ENCODE results near the gene TMEM178A. TPM values are rescaled to one million over a fixed set of nuclear protein-coding genes. Genes with fewer than 3 reads are reported as not detected.

TMEM178A gene
- total and polyA plus RNA-seq, 2 of the 4 experiments (the other 2 are of a cell fraction), result 0.18 to 1.8 TPM

GRCh38 chr2:39696101-39696553, 30.4 kb downstream of the TMEM178A start:
- Histone ChIP-seq H3K18ac (ENCODE audit: low read depth, low read length) (peak overlapping the region; percentile 73), H2AFZ (replicated peaks; ENCODE audit: low read length, poor library complexity) (peak overlapping the region; percentile 48), H4K91ac (ENCODE audit: insufficient read depth, low read depth, low read length) (peak overlapping the region; percentile 65), H3K23ac (ENCODE audit: low read depth, low read length) (0 out of 2 replicates have a peak overlapping the region, but pooled peaks have one; percentile 26), H4K8ac (ENCODE audit: low read depth in 2 of 2, low read length in 2 of 2) (peak overlapping the region; percentile 4 to 68), H3K36me3 (ENCODE audit: control insufficient read depth, insufficient read depth, low read length) (no peaks in the 10 kb centered on the region), H3K79me1 (ENCODE audit: low read depth in 1 of 2, low read length in 2 of 2) (no peaks in the 10 kb centered on the region), H4K20me1 (ENCODE audit: insufficient read depth, low read length) (no peaks in the 10 kb centered on the region), H2BK120ac (ENCODE audit: low read depth, low read length) (peak overlapping the region; percentile 64), H2AK9ac (replicated peaks; ENCODE audit: low read depth, low read length, poor library complexity) (no peak overlapping the region), H4K5ac (ENCODE audit: low read depth, low read length) (peak overlapping the region; percentile 48), H3K56ac (ENCODE audit: extremely low read depth, insufficient read depth, low read length) (no peak overlapping the region), H3K9me1 (ENCODE audit: insufficient read depth, low read length) (peaks cover 9% of the 10 kb centered on the region), H3K27ac (ENCODE audit: insufficient read depth, low read length) (peak overlapping the region; percentile 53; the same call in 1 of the 2 replicates), H3K4me3 (ENCODE audit: insufficient read depth, low read depth, low read length) (no peak overlapping the region), H3K9ac (ENCODE audit: low read depth, low read length) (no peak overlapping the region), H2BK15ac (ENCODE audit: low read depth, low read length) (peak overlapping the region; percentile 84; the same call in 2 of the 3 replicates), H3K4me2 (ENCODE audit: low read depth, low read length) (0 out of 2 replicates have a peak overlapping the region, but pooled peaks have one; percentile 1), H2BK5ac (ENCODE audit: low read depth, low read length, poor library complexity, severe bottlenecking) (peak overlapping the region; percentile 68), H3K14ac (replicated peaks; ENCODE audit: low read depth, low read length) (peak overlapping the region; percentile 30), H2BK20ac (ENCODE audit: low read depth, low read length) (peak overlapping the region; percentile 44), H3K9me3 (ENCODE audit: control insufficient read depth, insufficient read depth, low read length) (peaks cover 3% of the 10 kb centered on the region), H2AK5ac (ENCODE audit: low read depth, low read length) (peak overlapping the region; percentile 50), H3K27me3 (ENCODE audit: control insufficient read depth, insufficient read depth, low read length) (no peaks in the 10 kb centered on the region), H3K4ac (ENCODE audit: low read depth, low read length) (peak overlapping the region; percentile 54), H3K4me1 (ENCODE audit: control insufficient read depth, insufficient read depth, low read length) (peaks cover 10% of the 10 kb centered on the region)
- ATAC-seq (ENCODE audit: low read depth), result peak; percentile 81
- ChIA-PET POLR2A (ENCODE audit: unreplicated experiment) (no interaction called here), CTCF (interaction anchor here (0.9 to 2.1 kb wide), 8 partner anchors 11 to 259 kb away, joined by 3 to 20 read pairs (median 3); partner anchors contain the start of gene MAP4K3)
- TF ChIP-seq, protein P1, sequence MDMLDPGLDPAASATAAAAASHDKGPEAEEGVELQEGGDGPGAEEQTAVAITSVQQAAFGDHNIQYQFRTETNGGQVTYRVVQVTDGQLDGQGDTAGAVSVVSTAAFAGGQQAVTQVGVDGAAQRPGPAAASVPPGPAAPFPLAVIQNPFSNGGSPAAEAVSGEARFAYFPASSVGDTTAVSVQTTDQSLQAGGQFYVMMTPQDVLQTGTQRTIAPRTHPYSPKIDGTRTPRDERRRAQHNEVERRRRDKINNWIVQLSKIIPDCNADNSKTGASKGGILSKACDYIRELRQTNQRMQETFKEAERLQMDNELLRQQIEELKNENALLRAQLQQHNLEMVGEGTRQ (IDR thresholded peaks at IDR 0.05; ENCODE audit: low read depth, low read length), result no peak
- TF ChIP-seq CEBPB (IDR thresholded peaks at IDR 0.05; ENCODE audit: low read depth, low read length), result peak; percentile 81
- peak; percentile 19; the same call in 1 of the 2 replicates for TF ChIP-seq BHLHE40 (IDR thresholded peaks at IDR 0.05; ENCODE audit: low read depth, low read length)
- in situ Hi-C loops (cut with MboI; ENCODE audit: low sequenced_read_pairs) (loop anchor here (5.0 to 25.0 kb wide), 2 partner anchors 179 to 334 kb away; no protein-coding TSS in a partner anchor), dilution Hi-C loops (cut with HindIII; ENCODE audit: low sequenced_read_pairs, unreplicated experiment) (no loop called here), intact Hi-C loops (cut with micrococcal nuclease) (loop anchor here (1.0 to 10.0 kb wide), 3 partner anchors 35 to 411 kb away; partner anchors contain the start of gene MAP4K3)
- BruUV-seq (replicated peaks), result no TSS peak
- WGBS, 2 experiments (ENCODE audit: extremely low coverage in 2 of 2, insufficient read length in 1 of 2), result no CpG with 5 or more reads among the region's 4 CpGs
- peak; percentile 93 for DNase-seq

All from IMR-90 (cell line).